GM19238 (cell line): ENCODE measurements around the gene PRC1.

Source experiments
- DNase-seq: peaks from one replicate; pipeline ENCODE4 v3.0.0; 2011; ENCODE audit warnings: low spot score; ENCODE audit not compliant: insufficient read length

The PRC1 gene

GRCh38 chr15:90955624-90956273 is 38.6 kb downstream of the PRC1 start:
- no peak for DNase-seq

GRCh38 chr15:90954712-90955623 is 39.4 kb downstream of the PRC1 start, which contains the start of gene RCCD1:
Gene RCCD1, plus strand, starts transcription at chr15:90954884. Its CDS starts 1,851 bp downstream, at chr15:90956735.
- peak; percentile 99 for DNase-seq

GRCh38 chr15:90953947-90954711 is 40.2 kb downstream of the PRC1 start:
- no peak for DNase-seq

GRCh38 chr15:90952901-90953677 is 41.2 kb downstream of the PRC1 start:
- DNase-seq = no peak

- DNase-seq = no peak
Observed at GRCh38 chr15:90950676-90951075, 43.7 kb downstream of the PRC1 start.

GRCh38 chr15:90949979-90950675 is 44.2 kb downstream of the PRC1 start:
- DNase-seq = no peak

GRCh38 chr15:90948506-90948905 is 45.8 kb downstream of the PRC1 start:
- DNase-seq = no peak

GRCh38 chr15:90947577-90948357 is 46.6 kb downstream of the PRC1 start:
- DNase-seq = no peak

- DNase-seq = no peak
Observed at GRCh38 chr15:90946941-90947576, 47.3 kb downstream of the PRC1 start.

- DNase-seq = no peak
Observed at GRCh38 chr15:90946538-90946937, 47.8 kb downstream of the PRC1 start.

GRCh38 chr15:90945091-90945490 is 49.2 kb downstream of the PRC1 start:
- DNase-seq = no peak

- DNase-seq = no peak
Observed at GRCh38 chr15:90942354-90943120, 51.8 kb downstream of the PRC1 start.

- DNase-seq = no peak
Observed at GRCh38 chr15:90941038-90941437, 53.3 kb downstream of the PRC1 start.

GRCh38 chr15:90939756-90940155 is 54.6 kb downstream of the PRC1 start:
- DNase-seq = no peak

GRCh38 chr15:90938261-90938660 is 56.1 kb downstream of the PRC1 start:
- no peak for DNase-seq

- DNase-seq = no peak
Observed at GRCh38 chr15:90936823-90937222, 57.5 kb downstream of the PRC1 start.

GRCh38 chr15:90934949-90935751 is 59.2 kb downstream of the PRC1 start, which contains the start of gene UNC45A:
Gene UNC45A, plus strand, starts transcription at chr15:90935285. Its CDS starts 40 bp downstream, at chr15:90935325.
- DNase-seq = peak; percentile 92
